Measurements from ENCODE around the gene FKBP15. TPM values are rescaled to one million over a fixed set of nuclear protein-coding genes. Genes with fewer than 3 reads are reported as not detected.

The FKBP15 gene
- total RNA-seq, 4 donors from 2014 or later = 20.5 to 42.3 (median 32.0) TPM

DNA sequence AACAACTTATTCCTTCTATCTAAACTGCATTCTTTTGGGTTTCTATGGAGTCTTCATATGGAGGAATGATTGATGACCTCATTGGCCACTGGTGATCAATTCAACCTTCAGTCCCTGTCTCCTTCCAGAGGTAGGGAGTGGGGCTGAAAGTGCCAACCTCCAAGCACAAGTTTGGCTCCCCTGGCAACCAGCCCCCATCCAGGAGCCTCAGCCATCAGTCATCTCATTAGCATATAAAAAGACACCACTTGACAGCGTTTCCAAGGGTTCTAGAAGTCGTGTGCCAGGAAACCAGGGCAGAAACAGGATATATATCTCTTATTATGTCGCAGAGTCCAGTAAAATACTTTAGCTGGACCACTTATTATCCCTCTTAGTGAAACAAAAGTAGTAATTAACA is 60.5 kb downstream of the FKBP15 start:
- TF ChIP-seq, protein P1, sequence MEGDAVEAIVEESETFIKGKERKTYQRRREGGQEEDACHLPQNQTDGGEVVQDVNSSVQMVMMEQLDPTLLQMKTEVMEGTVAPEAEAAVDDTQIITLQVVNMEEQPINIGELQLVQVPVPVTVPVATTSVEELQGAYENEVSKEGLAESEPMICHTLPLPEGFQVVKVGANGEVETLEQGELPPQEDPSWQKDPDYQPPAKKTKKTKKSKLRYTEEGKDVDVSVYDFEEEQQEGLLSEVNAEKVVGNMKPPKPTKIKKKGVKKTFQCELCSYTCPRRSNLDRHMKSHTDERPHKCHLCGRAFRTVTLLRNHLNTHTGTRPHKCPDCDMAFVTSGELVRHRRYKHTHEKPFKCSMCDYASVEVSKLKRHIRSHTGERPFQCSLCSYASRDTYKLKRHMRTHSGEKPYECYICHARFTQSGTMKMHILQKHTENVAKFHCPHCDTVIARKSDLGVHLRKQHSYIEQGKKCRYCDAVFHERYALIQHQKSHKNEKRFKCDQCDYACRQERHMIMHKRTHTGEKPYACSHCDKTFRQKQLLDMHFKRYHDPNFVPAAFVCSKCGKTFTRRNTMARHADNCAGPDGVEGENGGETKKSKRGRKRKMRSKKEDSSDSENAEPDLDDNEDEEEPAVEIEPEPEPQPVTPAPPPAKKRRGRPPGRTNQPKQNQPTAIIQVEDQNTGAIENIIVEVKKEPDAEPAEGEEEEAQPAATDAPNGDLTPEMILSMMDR (IDR thresholded peaks at IDR 0.05) = no peak
- no peak for ATAC-seq (ENCODE audit: low FRiP score)
- no peak for DNase-seq (ENCODE audit: low spot score)

DNA sequence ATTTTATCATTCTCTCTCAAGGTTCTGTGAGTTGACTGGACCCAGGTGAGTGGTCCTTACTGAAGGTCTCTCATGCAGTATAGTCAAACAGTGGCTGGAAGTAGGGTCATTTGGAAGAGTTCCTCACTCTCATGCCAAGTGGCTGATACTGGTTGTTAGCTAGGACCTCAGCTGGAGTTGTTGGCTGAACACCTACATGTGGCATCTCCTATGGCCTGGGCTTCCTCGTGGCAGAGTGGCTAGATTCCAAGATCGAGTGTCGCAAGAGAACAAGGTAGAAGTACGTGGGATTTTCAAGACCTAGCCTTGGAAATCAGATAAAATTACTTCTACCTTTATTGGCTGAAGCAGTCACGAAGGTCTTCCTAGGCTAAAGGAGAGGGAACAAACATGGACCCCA is 62.6 kb downstream of the FKBP15 start:
- TF ChIP-seq, protein P1 (IDR thresholded peaks at IDR 0.05) = no peak

DNA sequence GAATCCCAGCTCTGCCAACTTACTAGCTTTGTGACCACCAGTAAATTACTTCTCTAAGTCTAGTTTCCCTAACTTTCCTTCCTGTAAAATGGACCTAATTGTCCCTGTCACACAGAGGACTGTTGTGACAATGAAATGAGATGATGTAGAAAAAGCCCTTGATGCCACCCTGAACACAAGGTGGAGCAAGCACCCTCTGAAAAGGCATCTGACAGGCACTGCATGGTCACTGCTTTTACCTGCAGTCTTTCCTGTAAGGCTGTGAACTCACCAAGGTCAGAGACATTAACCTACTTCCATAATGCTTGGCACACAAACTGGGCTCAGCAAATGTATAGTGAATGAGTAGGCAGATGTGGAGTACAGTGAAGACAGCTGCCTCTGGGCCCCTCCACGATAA is 64.2 kb downstream of the FKBP15 start:
- DNase-seq (ENCODE audit: low spot score) (no peak), ATAC-seq (ENCODE audit: low FRiP score) (no peak)
- TF ChIP-seq, protein P1 (IDR thresholded peaks at IDR 0.05) = no peak

More for the DNA sequence above, 62.6 kb downstream of the FKBP15 start:
- DNase-seq (ENCODE audit: low spot score) (no peak), ATAC-seq (ENCODE audit: low FRiP score) (no peak)

DNA sequence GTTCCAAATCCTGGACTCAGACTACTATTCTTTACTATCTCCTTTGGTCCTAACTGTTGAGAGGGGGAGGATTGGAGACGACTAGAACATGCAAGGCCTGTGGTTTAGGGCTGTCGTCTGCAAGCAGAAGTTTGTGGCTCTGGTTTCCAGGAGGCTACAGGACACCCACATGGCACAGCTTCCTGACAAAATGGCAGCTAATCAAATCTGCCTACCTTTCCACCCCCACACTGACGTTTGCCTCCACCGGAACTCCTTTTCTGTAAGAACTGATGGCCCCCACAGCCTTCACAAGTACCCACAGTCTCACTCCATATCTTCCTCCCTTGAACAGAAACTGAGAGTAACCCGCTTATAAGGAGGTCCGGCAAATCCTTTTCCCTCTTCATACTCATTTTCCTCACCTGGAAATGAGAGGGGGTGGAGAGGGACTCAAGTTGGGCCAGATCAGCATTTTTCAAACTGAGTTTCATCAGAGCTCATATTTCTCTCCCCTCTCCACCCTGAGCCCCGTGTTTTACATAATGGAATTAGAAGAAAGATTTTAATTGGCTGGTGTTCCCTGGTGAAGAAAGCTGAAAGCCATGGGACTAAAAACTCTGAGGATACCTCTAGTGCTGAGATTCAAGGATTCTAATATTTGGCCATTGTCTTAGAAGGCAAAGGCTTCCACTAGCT is 65.0 kb downstream of the FKBP15 start:
- ATAC-seq (ENCODE audit: low FRiP score) (no peak), DNase-seq (ENCODE audit: low spot score) (no peak)
- TF ChIP-seq, protein P1 (IDR thresholded peaks at IDR 0.05) = no peak

GRCh38 chr9:113154946-113155345 is 66.1 kb downstream of the FKBP15 start:
- DNase-seq (ENCODE audit: low spot score) (no peak), ATAC-seq (ENCODE audit: low FRiP score) (no peak)
- TF ChIP-seq, protein P1 (IDR thresholded peaks at IDR 0.05) = no peak

- TF ChIP-seq, protein P1 (IDR thresholded peaks at IDR 0.05) = no peak
- DNase-seq (ENCODE audit: low spot score) (no peak), ATAC-seq (ENCODE audit: low FRiP score) (no peak)
Observed at GRCh38 chr9:113154471-113154870, 66.6 kb downstream of the FKBP15 start.

- DNase-seq (ENCODE audit: low spot score) (no peak), ATAC-seq (ENCODE audit: low FRiP score) (no peak)
- TF ChIP-seq, protein P1 (IDR thresholded peaks at IDR 0.05) = no peak
Observed at GRCh38 chr9:113153599-113153998, 67.5 kb downstream of the FKBP15 start.
